ENCODE data around the gene NTN5. TPM values are rescaled to one million over a fixed set of nuclear protein-coding genes. Genes with fewer than 3 reads are reported as not detected.
"Not testable (repeated sequence)": the region's sequence is repeated elsewhere in the genome, so short reads cannot be mapped to it uniquely, and the experiment has no call there.

NTN5 gene
- total RNA-seq, 3 donors from 2014 or later = 0.22 to 1.2 (median 0.46) TPM

DNA sequence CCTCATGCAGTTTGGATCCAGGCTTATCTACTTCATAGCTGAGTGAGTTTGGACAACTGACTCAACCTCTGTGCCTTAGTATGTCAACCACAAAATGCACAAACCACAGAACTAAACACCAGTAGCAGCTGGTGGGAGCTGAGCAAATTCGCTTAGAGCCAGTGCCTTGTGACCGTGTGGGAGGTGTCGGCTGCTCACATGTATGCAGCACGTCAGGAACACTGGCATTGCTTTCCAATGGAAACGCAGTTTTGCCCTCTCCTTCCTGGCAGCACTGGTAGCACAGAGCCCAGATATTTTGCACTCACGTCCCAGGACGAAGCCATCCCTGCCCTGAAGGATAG is 8.3 kb upstream of the NTN5 start:
- ATAC-seq = no peak
- intact Hi-C loops (cut with DNase I, micrococcal nuclease) = no loop called here
- peaks cover 19% of the 10 kb centered on the region for H3K4me1 ChIP-seq (ENCODE audit: low read depth)

GRCh38 chr19:48680436-48681126 is 7.8 kb upstream of the NTN5 start:
- ATAC-seq (no peak), DNase-seq (no peak)
- TF ChIP-seq, protein P1, sequence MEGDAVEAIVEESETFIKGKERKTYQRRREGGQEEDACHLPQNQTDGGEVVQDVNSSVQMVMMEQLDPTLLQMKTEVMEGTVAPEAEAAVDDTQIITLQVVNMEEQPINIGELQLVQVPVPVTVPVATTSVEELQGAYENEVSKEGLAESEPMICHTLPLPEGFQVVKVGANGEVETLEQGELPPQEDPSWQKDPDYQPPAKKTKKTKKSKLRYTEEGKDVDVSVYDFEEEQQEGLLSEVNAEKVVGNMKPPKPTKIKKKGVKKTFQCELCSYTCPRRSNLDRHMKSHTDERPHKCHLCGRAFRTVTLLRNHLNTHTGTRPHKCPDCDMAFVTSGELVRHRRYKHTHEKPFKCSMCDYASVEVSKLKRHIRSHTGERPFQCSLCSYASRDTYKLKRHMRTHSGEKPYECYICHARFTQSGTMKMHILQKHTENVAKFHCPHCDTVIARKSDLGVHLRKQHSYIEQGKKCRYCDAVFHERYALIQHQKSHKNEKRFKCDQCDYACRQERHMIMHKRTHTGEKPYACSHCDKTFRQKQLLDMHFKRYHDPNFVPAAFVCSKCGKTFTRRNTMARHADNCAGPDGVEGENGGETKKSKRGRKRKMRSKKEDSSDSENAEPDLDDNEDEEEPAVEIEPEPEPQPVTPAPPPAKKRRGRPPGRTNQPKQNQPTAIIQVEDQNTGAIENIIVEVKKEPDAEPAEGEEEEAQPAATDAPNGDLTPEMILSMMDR (IDR thresholded peaks at IDR 0.05) = no peak
- Histone ChIP-seq H3K9me3 (no peaks in the 10 kb centered on the region), H3K4me1 (ENCODE audit: low read depth) (peaks cover 22% of the 10 kb centered on the region), H3K36me3 (ENCODE audit: low read depth) (no peaks in the 10 kb centered on the region), H3K4me3 (no peak overlapping the region)
- intact Hi-C loops (cut with DNase I, micrococcal nuclease) = no loop called here

More for the DNA sequence above, 8.3 kb upstream of the NTN5 start:
- Histone ChIP-seq H3K36me3 (ENCODE audit: low read depth) (no peaks in the 10 kb centered on the region), H3K4me3 (no peak overlapping the region), H3K9me3 (no peaks in the 10 kb centered on the region)
- TF ChIP-seq, protein P1 (IDR thresholded peaks at IDR 0.05) = no peak
- DNase-seq = no peak

DNA sequence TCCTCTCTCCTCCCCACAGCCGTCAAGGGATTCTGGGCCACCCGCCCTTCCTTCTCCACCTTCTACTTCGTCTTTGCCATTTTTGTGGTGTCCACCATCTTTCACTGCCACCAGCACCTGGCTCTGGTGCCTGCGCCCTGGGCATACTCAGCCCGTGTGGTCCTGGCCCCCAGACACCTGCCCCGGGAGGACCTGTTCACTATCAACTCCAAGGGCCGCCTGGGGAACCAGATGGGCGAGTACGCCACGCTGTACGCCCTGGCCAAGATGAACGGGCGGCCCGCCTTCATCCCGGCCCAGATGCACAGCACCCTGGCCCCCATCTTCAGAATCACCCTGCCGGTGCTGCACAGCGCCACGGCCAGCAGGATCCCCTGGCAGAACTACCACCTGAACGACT is 7.2 kb upstream of the NTN5 start:
- H3K4me3 ChIP-seq; H3K9me3 ChIP-seq; DNase-seq; intact Hi-C loops (cut with DNase I, micrococcal nuclease); ATAC-seq; H3K36me3 ChIP-seq (ENCODE audit: low read depth): not testable (repeated sequence)
- peaks cover 26% of the 10 kb centered on the region for H3K4me1 ChIP-seq (ENCODE audit: low read depth)

DNA sequence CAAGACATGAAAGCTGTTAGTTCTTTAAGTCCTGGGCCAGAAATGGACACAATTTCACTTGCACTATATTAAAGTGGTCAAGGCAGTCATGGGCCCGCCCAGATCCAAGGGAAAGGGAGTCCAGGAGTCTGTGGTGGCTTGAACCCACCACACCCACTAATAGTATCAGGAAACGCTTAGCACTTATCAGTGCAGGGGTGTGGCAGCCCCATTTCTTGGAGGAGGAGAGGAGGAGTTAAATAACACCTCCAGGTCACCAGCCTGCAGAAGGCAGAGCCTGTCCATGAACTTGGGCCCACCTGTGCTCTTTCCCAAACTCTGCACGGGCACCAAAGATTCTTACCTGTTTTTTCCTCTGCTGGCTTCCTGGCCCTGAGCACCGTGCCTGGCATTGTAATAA is 5.4 kb upstream of the NTN5 start:
- ATAC-seq (peak; percentile 81), DNase-seq (peak; percentile 64 to 68 (median 65))
- Histone ChIP-seq H3K4me3 (no peak overlapping the region), H3K36me3 (ENCODE audit: low read depth) (no peaks in the 10 kb centered on the region), H3K9me3 (no peaks in the 10 kb centered on the region), H3K4me1 (ENCODE audit: low read depth) (peaks cover 20% of the 10 kb centered on the region)
- intact Hi-C loops (cut with DNase I, micrococcal nuclease) = no loop called here
- TF ChIP-seq, protein P1 (IDR thresholded peaks at IDR 0.05) = no peak

- Histone ChIP-seq H3K36me3 (ENCODE audit: low read depth) (no peaks in the 10 kb centered on the region), H3K4me1 (ENCODE audit: low read depth) (peaks cover 20% of the 10 kb centered on the region), H3K9me3 (no peaks in the 10 kb centered on the region), H3K4me3 (no peak overlapping the region)
- intact Hi-C loops (cut with DNase I, micrococcal nuclease) = no loop called here
- ATAC-seq = peak; percentile 80
- DNase-seq = peak; percentile 55 to 68 (median 59)
- TF ChIP-seq, protein P1 (IDR thresholded peaks at IDR 0.05) = no peak
Observed at GRCh38 chr19:48676887-48677286, 4.1 kb upstream of the NTN5 start.

DNA sequence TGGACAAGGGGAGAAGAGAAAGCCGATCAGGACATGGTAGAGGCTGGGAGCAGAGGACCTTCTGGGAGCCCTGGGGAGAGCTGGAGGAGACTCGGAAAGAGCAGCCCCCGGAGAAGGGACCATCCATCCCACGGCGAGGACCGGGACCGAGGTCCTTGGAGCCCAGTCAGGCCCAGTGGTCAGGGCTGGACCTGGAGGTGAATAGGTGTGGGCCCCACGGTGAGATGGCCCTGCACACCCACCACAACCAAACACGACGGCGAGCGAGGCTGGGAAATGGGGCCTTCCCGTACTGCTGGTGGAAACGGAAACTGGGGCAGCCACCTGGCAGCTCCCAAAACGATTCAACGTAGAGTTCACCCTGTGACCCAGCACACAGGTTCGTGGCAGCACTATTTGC is 3.7 kb upstream of the NTN5 start:
- intact Hi-C loops (cut with DNase I, micrococcal nuclease) = no loop called here
- Histone ChIP-seq H3K4me1 (ENCODE audit: low read depth) (peaks cover 20% of the 10 kb centered on the region), H3K9me3 (no peaks in the 10 kb centered on the region), H3K4me3 (no peak overlapping the region), H3K36me3 (ENCODE audit: low read depth) (no peaks in the 10 kb centered on the region)
- ATAC-seq (no peak), DNase-seq (peak in 1 of 3 donors; percentile 57)
- TF ChIP-seq, protein P1 (IDR thresholded peaks at IDR 0.05) = no peak

All from mucosa of descending colon (tissue), 3 donors.